Diencephalon (tissue), 1 donor: ENCODE results near the gene PIK3IP1. TPM values are rescaled to one million over a fixed set of nuclear protein-coding genes. Genes with fewer than 3 reads are reported as not detected.

Experiments used
- small RNA-seq: library from RNA; depleted of rRNA; stranded (forward); fragments of <200 nt; gene quantifications from one replicate; pipeline ENCODE3, GENCODE V24; 2014
- total RNA-seq: library from RNA; depleted of rRNA; stranded (reverse); fragments of >200 nt; gene quantifications from one replicate; pipeline ENCODE4 v1.2.3, GENCODE V29; 2014

Gene PIK3IP1
- 16.6 TPM for total RNA-seq

GRCh38 chr22:31292236-31292989 is at the start of gene PIK3IP1:
TSS of gene PIK3IP1 (minus strand) at chr22:31292488. CDS start at chr22:31292344, 144 bp downstream.

Small RNA genes within 50 kb of the gene (small RNA-seq; reads per million reads assigned to genes)
- not detected for gene RNA5SP496

Other genes starting within 250 kb of the PIK3IP1 start
- gene SMTN, start 211.2 kb downstream of the PIK3IP1 start, total RNA-seq = 9.7 TPM
- 23.8 TPM for gene SELENOM, start 184.9 kb downstream of the PIK3IP1 start, total RNA-seq
- gene INPP5J, start 169.5 kb downstream of the PIK3IP1 start, total RNA-seq = 3.7 TPM
- 0.23 TPM for gene PLA2G3, start 152.0 kb downstream of the PIK3IP1 start, total RNA-seq
- 26.5 TPM for gene RNF185, start 132.3 kb downstream of the PIK3IP1 start, total RNA-seq
- gene LIMK2, start 80.2 kb downstream of the PIK3IP1 start, total RNA-seq = 38.5 TPM
- 31.1 TPM for gene PATZ1, start 53.9 kb upstream of the PIK3IP1 start, total RNA-seq
- gene DRG1, start 107.1 kb upstream of the PIK3IP1 start, total RNA-seq = 75.4 TPM
- gene EIF4ENIF1, start 197.4 kb upstream of the PIK3IP1 start, total RNA-seq = 22.8 TPM
- 25.8 TPM for gene SFI1, start 204.0 kb upstream of the PIK3IP1 start, total RNA-seq